ENCODE data around the gene GOLGA7B. TPM values are rescaled to one million over a fixed set of nuclear protein-coding genes. Genes with fewer than 3 reads are reported as not detected.

Gene GOLGA7B
- 0.11 TPM for total RNA-seq
- long read RNA-seq, full-length matches to known transcripts, result 1 of 2 reads
- long read RNA-seq, partial matches to known transcripts, result 0 of 2 reads
- long read RNA-seq, other reads (novel, unspliced or antisense), result 1 of 2 reads

GRCh38 chr10:97849687-97850402, at the start of gene GOLGA7B:
Gene GOLGA7B, plus strand, starts transcription at chr10:97849843. Its CDS starts 461 bp downstream, at chr10:97850304.
- DNase-seq, result no peak
- intact Hi-C loops (cut with DNase I), result no loop called here
- peak; percentile 82 for ATAC-seq (ENCODE audit: poor library complexity)

GRCh38 chr10:97800474-97800873, 49.2 kb upstream of the GOLGA7B start:
- ATAC-seq (ENCODE audit: poor library complexity) (no peak), DNase-seq (no peak)
- intact Hi-C loops (cut with DNase I), result no loop called here

GRCh38 chr10:97801422-97801821, 48.2 kb upstream of the GOLGA7B start:
- no peak for DNase-seq
- ATAC-seq (ENCODE audit: poor library complexity), result no peak
- intact Hi-C loops (cut with DNase I), result no loop called here

- no peak for ATAC-seq (ENCODE audit: poor library complexity)
- intact Hi-C loops (cut with DNase I), result no loop called here
- DNase-seq, result no peak
Measured at GRCh38 chr10:97805096-97805884, 44.4 kb upstream of the GOLGA7B start.

- no peak for DNase-seq
- no peak for ATAC-seq (ENCODE audit: poor library complexity)
- intact Hi-C loops (cut with DNase I), result no loop called here
Measured at GRCh38 chr10:97805949-97806348, 43.7 kb upstream of the GOLGA7B start.

- ATAC-seq (ENCODE audit: poor library complexity), result no peak
- intact Hi-C loops (cut with DNase I), result no loop called here
Measured at GRCh38 chr10:97810446-97810845, 39.2 kb upstream of the GOLGA7B start.

GRCh38 chr10:97811958-97812357, 37.7 kb upstream of the GOLGA7B start:
- intact Hi-C loops (cut with DNase I), result no loop called here
- no peak for ATAC-seq (ENCODE audit: poor library complexity)
- no peak for DNase-seq

More at GRCh38 chr10:97810446-97810845, 39.2 kb upstream of the GOLGA7B start:
- DNase-seq, result no peak

- no peak for DNase-seq
- intact Hi-C loops (cut with DNase I), result no loop called here
- no peak for ATAC-seq (ENCODE audit: poor library complexity)
Measured at GRCh38 chr10:97812696-97813095, 36.9 kb upstream of the GOLGA7B start.

- ATAC-seq (ENCODE audit: poor library complexity), result no peak
- intact Hi-C loops (cut with DNase I), result no loop called here
Measured at GRCh38 chr10:97813311-97813710, 36.3 kb upstream of the GOLGA7B start.

GRCh38 chr10:97814996-97815395, 34.6 kb upstream of the GOLGA7B start:
- no peak for DNase-seq
- no peak for ATAC-seq (ENCODE audit: poor library complexity)
- intact Hi-C loops (cut with DNase I), result no loop called here

More at GRCh38 chr10:97813311-97813710, 36.3 kb upstream of the GOLGA7B start:
- no peak for DNase-seq

- no peak for ATAC-seq (ENCODE audit: poor library complexity)
- no peak for DNase-seq
- intact Hi-C loops (cut with DNase I), result no loop called here
Measured at GRCh38 chr10:97816609-97817008, 33.0 kb upstream of the GOLGA7B start.

- DNase-seq (no peak), ATAC-seq (ENCODE audit: poor library complexity) (no peak)
- intact Hi-C loops (cut with DNase I), result no loop called here
Measured at GRCh38 chr10:97818572-97818971, 31.1 kb upstream of the GOLGA7B start.

- ATAC-seq (ENCODE audit: poor library complexity), result no peak
- intact Hi-C loops (cut with DNase I), result no loop called here
- no peak for DNase-seq
Measured at GRCh38 chr10:97820096-97820704, 29.4 kb upstream of the GOLGA7B start.

- intact Hi-C loops (cut with DNase I), result no loop called here
- DNase-seq (no peak), ATAC-seq (ENCODE audit: poor library complexity) (peak; percentile 42)
Measured at GRCh38 chr10:97821308-97822038, 28.2 kb upstream of the GOLGA7B start.

- no peak for DNase-seq
- peak; percentile 42 for ATAC-seq (ENCODE audit: poor library complexity)
- intact Hi-C loops (cut with DNase I), result no loop called here
Measured at GRCh38 chr10:97822261-97822687, 27.4 kb upstream of the GOLGA7B start.

GRCh38 chr10:97823734-97824133, 25.9 kb upstream of the GOLGA7B start:
- intact Hi-C loops (cut with DNase I), result no loop called here

GRCh38 chr10:97825020-97825760, 24.5 kb upstream of the GOLGA7B start:
- intact Hi-C loops (cut with DNase I), result no loop called here
- ATAC-seq (ENCODE audit: poor library complexity) (no peak), DNase-seq (no peak)

More at GRCh38 chr10:97823734-97824133, 25.9 kb upstream of the GOLGA7B start:
- peak; percentile 83 for ATAC-seq (ENCODE audit: poor library complexity)
- DNase-seq, result peak; percentile 49

- ATAC-seq (ENCODE audit: poor library complexity) (no peak), DNase-seq (no peak)
- intact Hi-C loops (cut with DNase I), result no loop called here
Measured at GRCh38 chr10:97826892-97827291, 22.8 kb upstream of the GOLGA7B start.

All from Right ventricle myocardium superior (tissue), 1 donor.